Panc1 (cell line): ENCODE measurements around the gene FARS2. TPM values are rescaled to one million over a fixed set of nuclear protein-coding genes. Genes with fewer than 3 reads are reported as not detected.

ENCODE experiments used
- ATAC-seq: fragments of 200-7000 bp; cut with Tn5 transposase; 2 replicates; pipeline ENCODE4 v1.9.1; 2020; ENCODE audit warnings: mild to moderate bottlenecking, moderate library complexity
- BruUV-seq: library from RNA; stranded (reverse); fragments of 400-500 nt; replicated peaks from 2 replicates; lab custom pipeline; 2021; lab: Mats Ljungman, UMichigan
- CTCF ChIA-PET: fragments of 300-600 bp; sonication (Branson Sonifier 250); formaldehyde crosslinking; loops from one replicate; lab custom pipeline; 2022; ENCODE audit warnings: antibody characterized with exemption; lab: Charles Lee
- POLR2A ChIA-PET: fragments of 300-600 bp; sonication (Branson Sonifier 250); formaldehyde crosslinking; loops from one replicate; lab custom pipeline; 2022; ENCODE audit warnings: antibody characterized with exemption; lab: Charles Lee
- DNase-seq: peaks from one replicate; pipeline ENCODE4 v3.0.0-alpha.2; 2010; ENCODE audit warnings: low read depth, low spot score
- H3K27ac ChIP-seq: 2 replicates; pipeline ENCODE4 v1.5.1; 2011; ENCODE audit warnings: mild to moderate bottlenecking, low read length, inconsistent platforms
- H3K27me3 ChIP-seq: fragments of 200-500 bp; sonication (Bioruptor generic); 2 replicates; pipeline ENCODE4 v1.6.0; 2014; ENCODE audit warnings: low read length, inconsistent platforms; ENCODE audit not compliant: control insufficient read depth, insufficient read depth
- H3K36me3 ChIP-seq: fragments of 200-500 bp; sonication (Bioruptor generic); 2 replicates; pipeline ENCODE4 v1.5.1; 2014; ENCODE audit warnings: inconsistent platforms, mild to moderate bottlenecking, low read length, moderate library complexity; ENCODE audit not compliant: control insufficient read depth, insufficient read depth
- H3K4me1 ChIP-seq: 2 replicates; pipeline ENCODE4 v1.5.1; 2011; ENCODE audit warnings: inconsistent platforms, mild to moderate bottlenecking, low read length, moderate library complexity; ENCODE audit not compliant: control insufficient read depth, insufficient read depth
- H3K4me3 ChIP-seq, 2 experiments: 2 replicates each; pipeline ENCODE4 v1.5.1; 2011 to 2012; ENCODE audit warnings: low read depth in 2 of 2, low read length in 2 of 2, mild to moderate bottlenecking in 2 of 2, inconsistent platforms in 1 of 2, moderate library complexity in 1 of 2
- H3K9me3 ChIP-seq: fragments of 200-500 bp; sonication (Bioruptor generic); 2 replicates; pipeline ENCODE4 v1.5.1; 2014; ENCODE audit warnings: low read depth, mild to moderate bottlenecking, inconsistent platforms, low read length, moderate library complexity; ENCODE audit not compliant: control insufficient read depth, insufficient read depth
- POLR2AphosphoS5 ChIP-seq: IDR thresholded peaks from 2 replicates; pipeline ENCODE4 v1.6.1; 2012; ENCODE audit warnings: mild to moderate bottlenecking, low read depth, low read length, moderate library complexity
- SIN3A ChIP-seq: IDR thresholded peaks from 2 replicates; pipeline ENCODE4 v1.6.1; 2012; ENCODE audit warnings: low read depth, mild to moderate bottlenecking, low read length, moderate library complexity, borderline replicate concordance; ENCODE audit not compliant: insufficient read depth
- TCF7L2 ChIP-seq: IDR thresholded peaks from 2 replicates; pipeline ENCODE4 v1.6.1; 2011; ENCODE audit warnings: mild to moderate bottlenecking, low read depth, low read length, inconsistent platforms
- in situ Hi-C: cut with HindIII; loops from 2 replicates; pipeline ENCODE4 v1.10.0; 2016; ENCODE audit warnings: low sequenced_read_pairs, low pct_unique_long_range_greater_than_20kb
- intact Hi-C: fragments of 100-400 bp; cut with micrococcal nuclease; formaldehyde crosslinking; loops from one replicate; pipeline ENCODE4 v1.10.0; 2022; ENCODE audit not compliant: unreplicated experiment
- total RNA-seq: library from RNA; stranded (reverse); gene quantifications from one replicate; pipeline ENCODE4 v1.2.1, GENCODE V29; 2021; ENCODE audit not compliant: unreplicated experiment
- TF ChIP-seq, protein P1 (sequence below): fragments of 450-650 bp; IDR thresholded peaks from 2 replicates; pipeline ENCODE4 v1.5.1; 2017; ENCODE audit warnings: mild to moderate bottlenecking
- TF ChIP-seq, protein P2 (sequence below), 2 experiments: IDR thresholded peaks; 2 replicates each; pipeline ENCODE4 v1.6.1; 2011 to 2012; ENCODE audit warnings: low read depth in 2 of 2, control low read depth in 1 of 2, low read length in 1 of 2, mild to moderate bottlenecking in 1 of 2, moderate library complexity in 1 of 2; ENCODE audit not compliant: insufficient read depth in 1 of 2

FARS2 gene
- total RNA-seq, 1 experiment from 2014 or later, result 12.8 TPM

DNA sequence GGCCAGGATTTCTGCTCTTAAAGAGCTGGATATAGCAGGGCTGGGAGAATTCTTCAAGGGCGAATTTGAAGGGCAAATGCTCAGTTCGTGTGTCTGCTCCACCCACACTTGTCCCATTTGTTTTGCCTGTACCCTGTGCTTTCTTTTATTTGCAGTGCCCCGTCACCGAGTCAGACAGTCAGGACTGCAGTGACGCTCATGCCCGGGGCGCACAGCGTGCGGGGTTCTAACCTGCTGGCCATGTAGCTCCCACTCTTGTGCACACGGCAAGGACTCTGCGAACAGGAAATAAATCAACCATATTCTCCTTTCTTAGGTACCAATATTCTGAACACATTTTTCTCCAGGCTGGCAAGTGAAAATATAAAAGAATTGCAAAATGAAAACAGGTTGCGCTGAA lies 18.2 kb upstream of the FARS2 start:
- intact Hi-C loops, result no loop called here
- CTCF ChIA-PET, result no interaction called here

DNA sequence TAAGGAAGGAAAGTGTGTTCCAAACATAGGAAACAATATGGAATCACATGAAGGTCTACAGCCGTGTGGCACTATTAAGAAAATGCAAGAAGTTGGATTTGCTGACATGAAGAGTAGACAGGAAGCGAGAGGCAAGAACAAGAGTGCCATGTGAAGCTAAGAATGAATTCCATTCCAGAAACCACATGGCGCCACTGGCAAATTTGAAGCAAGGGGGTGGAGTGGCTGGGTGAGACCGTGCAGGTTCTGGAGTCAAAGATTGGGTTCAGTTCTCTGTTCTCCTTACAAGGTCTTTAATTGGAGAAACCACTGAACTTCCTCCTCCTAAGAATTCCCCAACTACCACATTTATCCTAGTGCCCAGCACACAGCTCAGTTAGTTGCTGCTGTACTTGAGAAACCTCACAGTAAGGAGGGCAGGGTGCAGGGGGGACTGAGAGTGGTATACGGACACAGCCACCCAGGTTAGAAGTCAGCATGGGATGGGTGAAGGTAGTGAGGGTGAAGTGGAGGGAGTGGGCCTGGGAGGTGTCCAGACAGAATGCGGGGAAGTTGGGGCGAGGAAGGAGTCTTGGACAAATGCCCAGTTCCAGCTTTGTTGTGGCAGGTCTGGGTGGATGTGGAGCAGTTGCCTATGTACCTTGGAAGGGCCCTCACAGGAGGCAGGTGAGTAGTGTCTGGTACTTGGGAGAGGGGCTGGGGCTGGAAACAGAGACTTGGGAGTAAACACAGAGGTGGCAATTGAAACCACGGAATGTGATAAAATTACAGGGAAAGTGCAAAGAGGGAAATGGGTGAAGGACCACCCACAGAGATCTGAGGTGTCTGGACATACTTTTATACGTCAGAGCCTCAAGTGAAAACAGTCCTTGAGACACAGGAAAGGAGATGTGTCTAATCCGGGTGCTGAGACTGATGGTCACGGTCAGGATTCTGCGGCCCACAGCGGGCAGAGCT lies 14.9 kb upstream of the FARS2 start:
- no peaks in the 10 kb centered on the region for H3K9me3 ChIP-seq
- intact Hi-C loops, result no loop called here
- H3K36me3 ChIP-seq, result no peaks in the 10 kb centered on the region
- no peak overlapping the region for H3K4me3 ChIP-seq
- DNase-seq (no peak), ATAC-seq (no peak)
- POLR2A ChIA-PET, result no interaction called here
- TF ChIP-seq POLR2AphosphoS5 (no peak), SIN3A (no peak), TCF7L2 (no peak)
- TF ChIP-seq, protein P1, sequence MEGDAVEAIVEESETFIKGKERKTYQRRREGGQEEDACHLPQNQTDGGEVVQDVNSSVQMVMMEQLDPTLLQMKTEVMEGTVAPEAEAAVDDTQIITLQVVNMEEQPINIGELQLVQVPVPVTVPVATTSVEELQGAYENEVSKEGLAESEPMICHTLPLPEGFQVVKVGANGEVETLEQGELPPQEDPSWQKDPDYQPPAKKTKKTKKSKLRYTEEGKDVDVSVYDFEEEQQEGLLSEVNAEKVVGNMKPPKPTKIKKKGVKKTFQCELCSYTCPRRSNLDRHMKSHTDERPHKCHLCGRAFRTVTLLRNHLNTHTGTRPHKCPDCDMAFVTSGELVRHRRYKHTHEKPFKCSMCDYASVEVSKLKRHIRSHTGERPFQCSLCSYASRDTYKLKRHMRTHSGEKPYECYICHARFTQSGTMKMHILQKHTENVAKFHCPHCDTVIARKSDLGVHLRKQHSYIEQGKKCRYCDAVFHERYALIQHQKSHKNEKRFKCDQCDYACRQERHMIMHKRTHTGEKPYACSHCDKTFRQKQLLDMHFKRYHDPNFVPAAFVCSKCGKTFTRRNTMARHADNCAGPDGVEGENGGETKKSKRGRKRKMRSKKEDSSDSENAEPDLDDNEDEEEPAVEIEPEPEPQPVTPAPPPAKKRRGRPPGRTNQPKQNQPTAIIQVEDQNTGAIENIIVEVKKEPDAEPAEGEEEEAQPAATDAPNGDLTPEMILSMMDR, result no peak
- TF ChIP-seq, protein P2, sequence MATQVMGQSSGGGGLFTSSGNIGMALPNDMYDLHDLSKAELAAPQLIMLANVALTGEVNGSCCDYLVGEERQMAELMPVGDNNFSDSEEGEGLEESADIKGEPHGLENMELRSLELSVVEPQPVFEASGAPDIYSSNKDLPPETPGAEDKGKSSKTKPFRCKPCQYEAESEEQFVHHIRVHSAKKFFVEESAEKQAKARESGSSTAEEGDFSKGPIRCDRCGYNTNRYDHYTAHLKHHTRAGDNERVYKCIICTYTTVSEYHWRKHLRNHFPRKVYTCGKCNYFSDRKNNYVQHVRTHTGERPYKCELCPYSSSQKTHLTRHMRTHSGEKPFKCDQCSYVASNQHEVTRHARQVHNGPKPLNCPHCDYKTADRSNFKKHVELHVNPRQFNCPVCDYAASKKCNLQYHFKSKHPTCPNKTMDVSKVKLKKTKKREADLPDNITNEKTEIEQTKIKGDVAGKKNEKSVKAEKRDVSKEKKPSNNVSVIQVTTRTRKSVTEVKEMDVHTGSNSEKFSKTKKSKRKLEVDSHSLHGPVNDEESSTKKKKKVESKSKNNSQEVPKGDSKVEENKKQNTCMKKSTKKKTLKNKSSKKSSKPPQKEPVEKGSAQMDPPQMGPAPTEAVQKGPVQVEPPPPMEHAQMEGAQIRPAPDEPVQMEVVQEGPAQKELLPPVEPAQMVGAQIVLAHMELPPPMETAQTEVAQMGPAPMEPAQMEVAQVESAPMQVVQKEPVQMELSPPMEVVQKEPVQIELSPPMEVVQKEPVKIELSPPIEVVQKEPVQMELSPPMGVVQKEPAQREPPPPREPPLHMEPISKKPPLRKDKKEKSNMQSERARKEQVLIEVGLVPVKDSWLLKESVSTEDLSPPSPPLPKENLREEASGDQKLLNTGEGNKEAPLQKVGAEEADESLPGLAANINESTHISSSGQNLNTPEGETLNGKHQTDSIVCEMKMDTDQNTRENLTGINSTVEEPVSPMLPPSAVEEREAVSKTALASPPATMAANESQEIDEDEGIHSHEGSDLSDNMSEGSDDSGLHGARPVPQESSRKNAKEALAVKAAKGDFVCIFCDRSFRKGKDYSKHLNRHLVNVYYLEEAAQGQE (IDR thresholded peaks at IDR 0.05; ENCODE audit: insufficient read depth in 1 of 2, low read depth in 2 of 2, low read length in 1 of 2), result no peak
- in situ Hi-C loops, result no loop called here
- H3K27me3 ChIP-seq, result no peaks in the 10 kb centered on the region
- no peaks in the 10 kb centered on the region for H3K4me1 ChIP-seq
- H3K27ac ChIP-seq, result no peak overlapping the region
- BruUV-seq, result no TSS peak
- CTCF ChIA-PET, result no interaction called here

More for the DNA sequence above, 18.2 kb upstream of the FARS2 start:
- Histone ChIP-seq H3K9me3 (no peaks in the 10 kb centered on the region), H3K27me3 (no peaks in the 10 kb centered on the region), H3K4me3 (no peak overlapping the region), H3K4me1 (no peaks in the 10 kb centered on the region), H3K36me3 (no peaks in the 10 kb centered on the region), H3K27ac (no peak overlapping the region)
- in situ Hi-C loops, result no loop called here
- DNase-seq (no peak), ATAC-seq (no peak)
- BruUV-seq, result no TSS peak
- POLR2A ChIA-PET, result no interaction called here
- TF ChIP-seq, protein P2 (IDR thresholded peaks at IDR 0.05; ENCODE audit: insufficient read depth in 1 of 2, low read depth in 2 of 2, low read length in 1 of 2), result no peak
- TF ChIP-seq SIN3A (no peak), TCF7L2 (no peak), POLR2AphosphoS5 (no peak)
- TF ChIP-seq, protein P1, result no peak
